Tibial nerve (tissue), 4 donors: ENCODE measurements around the gene DLG5. TPM values are rescaled to one million over a fixed set of nuclear protein-coding genes. Genes with fewer than 3 reads are reported as not detected.

Source experiments
- DNase-seq, 2 donors: peaks; one replicate each; pipeline ENCODE4 v3.0.0-alpha.2; 2019; ENCODE audit warnings: low spot score in 2 of 2
- H3K27ac ChIP-seq, 4 donors: fragments of 200-600 bp; sonication (generic) in 3 of 4; one replicate each; pipeline ENCODE4 v1.5.1; 2017 to 2019; ENCODE audit warnings: mild to moderate bottlenecking in 1 of 4
- H3K27me3 ChIP-seq, 2 donors: fragments of 200-600 bp; sonication (generic) in 1 of 2; one replicate each; pipeline versions ENCODE4 v1.5.1 to v1.6.0; 2017 to 2019
- H3K36me3 ChIP-seq, 3 donors: fragments of 200-600 bp; sonication (generic); one replicate each; pipeline ENCODE4 v1.5.1; 2018 to 2019
- H3K4me1 ChIP-seq, 4 donors: fragments of 200-600 bp; sonication (generic) in 3 of 4; one replicate each; pipeline ENCODE4 v1.5.1; 2017 to 2019
- H3K4me3 ChIP-seq, 4 donors: fragments of 200-600 bp; sonication (generic) in 3 of 4; one replicate each; pipeline ENCODE4 v1.5.1; 2017 to 2019; ENCODE audit warnings: mild to moderate bottlenecking in 1 of 4, moderate library complexity in 1 of 4
- H3K9me3 ChIP-seq, 4 donors: fragments of 200-600 bp; sonication (generic) in 3 of 4; one replicate each; pipeline ENCODE4 v1.5.1; 2017 to 2019
- EP300 ChIP-seq, 2 donors: sonication (generic); formaldehyde crosslinking; IDR thresholded peaks; one replicate each; pipeline ENCODE4 v1.6.1; 2017; ENCODE audit warnings: antibody characterized with exemption in 2 of 2, mild to moderate bottlenecking in 1 of 2
- POLR2A ChIP-seq, 2 donors: fragments of 450-650 bp; IDR thresholded peaks; one replicate each; pipeline ENCODE4 v1.6.1; 2017; ENCODE audit warnings: antibody characterized with exemption in 2 of 2, mild to moderate bottlenecking in 2 of 2, moderate library complexity in 2 of 2
- WGBS, 2 donors: methylation state at CpG; one replicate each; pipeline ENCODE4 v1.1.5; 2018; 5-methylcytosine and 5-hydroxymethylcytosine counted together
- total RNA-seq, 4 donors: library from RNA; depleted of rRNA; stranded (reverse); fragments of >200 nt; gene quantifications; one replicate each; pipeline ENCODE4 v1.1.0, GENCODE V29; 2016
- TF ChIP-seq, protein P1 (sequence below), 5 experiments: fragments of 200-600 bp in 3 of 5; fragments of 450-650 bp in 2 of 5; sonication (generic) in 3 of 5; IDR thresholded peaks; one replicate each; pipeline ENCODE4 v1.5.1; 2016 to 2019; ENCODE audit warnings: antibody characterized with exemption in 5 of 5, mild to moderate bottlenecking in 3 of 5, moderate library complexity in 2 of 5

DLG5 gene
- total RNA-seq, 4 donors from 2014 or later, result 33.0 to 47.7 (median 40.8) TPM

DNA sequence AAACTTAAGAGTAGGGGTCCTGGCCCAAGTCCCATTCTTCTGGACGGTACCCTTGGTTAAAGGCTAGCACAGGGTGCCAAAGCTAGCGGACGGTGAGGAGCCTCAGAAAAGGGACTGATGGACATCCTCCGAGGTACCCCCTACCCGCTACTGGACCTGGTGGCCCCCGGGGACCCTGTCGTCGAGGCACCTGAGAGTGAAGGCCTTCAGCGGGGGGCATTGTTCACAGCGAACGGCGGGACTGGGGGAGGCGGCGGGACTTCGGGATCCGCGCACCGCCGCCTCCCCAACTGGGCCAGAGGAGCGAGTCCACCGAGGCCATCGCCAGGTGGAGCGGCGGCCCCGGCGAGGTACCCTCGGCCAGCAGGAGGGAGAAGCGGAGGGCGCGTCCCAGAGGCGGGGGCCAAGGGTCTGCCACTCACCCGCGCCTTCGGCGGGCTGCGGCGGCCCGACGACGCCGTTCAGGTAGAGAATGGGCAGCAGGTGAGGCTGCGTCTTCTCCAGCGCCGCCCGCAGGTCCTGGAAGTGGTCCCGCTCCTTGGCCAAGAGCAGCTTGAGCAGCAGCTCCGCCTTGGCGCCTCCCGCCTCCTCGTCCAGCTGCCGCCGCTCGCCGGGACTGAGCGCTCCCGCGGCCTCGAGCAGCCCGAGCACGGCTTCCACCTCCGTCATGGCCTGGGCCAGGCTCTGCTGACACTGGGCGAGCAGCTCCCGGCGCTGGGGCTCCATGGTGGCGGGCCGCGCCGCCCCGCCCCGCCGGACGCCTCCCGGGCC, 575 bp downstream of the DLG5 start:
- TF ChIP-seq EP300 (IDR thresholded peaks at IDR 0.05) (peak in 1 of 2 donors; percentile 5), POLR2A (IDR thresholded peaks at IDR 0.05) (no peak)
- TF ChIP-seq, protein P1, sequence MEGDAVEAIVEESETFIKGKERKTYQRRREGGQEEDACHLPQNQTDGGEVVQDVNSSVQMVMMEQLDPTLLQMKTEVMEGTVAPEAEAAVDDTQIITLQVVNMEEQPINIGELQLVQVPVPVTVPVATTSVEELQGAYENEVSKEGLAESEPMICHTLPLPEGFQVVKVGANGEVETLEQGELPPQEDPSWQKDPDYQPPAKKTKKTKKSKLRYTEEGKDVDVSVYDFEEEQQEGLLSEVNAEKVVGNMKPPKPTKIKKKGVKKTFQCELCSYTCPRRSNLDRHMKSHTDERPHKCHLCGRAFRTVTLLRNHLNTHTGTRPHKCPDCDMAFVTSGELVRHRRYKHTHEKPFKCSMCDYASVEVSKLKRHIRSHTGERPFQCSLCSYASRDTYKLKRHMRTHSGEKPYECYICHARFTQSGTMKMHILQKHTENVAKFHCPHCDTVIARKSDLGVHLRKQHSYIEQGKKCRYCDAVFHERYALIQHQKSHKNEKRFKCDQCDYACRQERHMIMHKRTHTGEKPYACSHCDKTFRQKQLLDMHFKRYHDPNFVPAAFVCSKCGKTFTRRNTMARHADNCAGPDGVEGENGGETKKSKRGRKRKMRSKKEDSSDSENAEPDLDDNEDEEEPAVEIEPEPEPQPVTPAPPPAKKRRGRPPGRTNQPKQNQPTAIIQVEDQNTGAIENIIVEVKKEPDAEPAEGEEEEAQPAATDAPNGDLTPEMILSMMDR (IDR thresholded peaks at IDR 0.05), result no peak
- Histone ChIP-seq H3K27ac (peak overlapping the region; percentile 69 to 87 (median 75)), H3K4me3 (peak overlapping the region; percentile 70 to 96 (median 86)), H3K36me3 (no peaks in the 10 kb centered on the region), H3K27me3 (no peaks in the 10 kb centered on the region), H3K9me3 (no peaks in the 10 kb centered on the region), H3K4me1 (peaks cover 0 to 37% (median 6%) of the 10 kb centered on the region in 4 donors)
- DNase-seq, result peak in 1 of 2 donors; percentile 8
- 0 to 4% methylated on average over 14 to 26 of the region's 73 CpGs for WGBS, 2 donors

DNA sequence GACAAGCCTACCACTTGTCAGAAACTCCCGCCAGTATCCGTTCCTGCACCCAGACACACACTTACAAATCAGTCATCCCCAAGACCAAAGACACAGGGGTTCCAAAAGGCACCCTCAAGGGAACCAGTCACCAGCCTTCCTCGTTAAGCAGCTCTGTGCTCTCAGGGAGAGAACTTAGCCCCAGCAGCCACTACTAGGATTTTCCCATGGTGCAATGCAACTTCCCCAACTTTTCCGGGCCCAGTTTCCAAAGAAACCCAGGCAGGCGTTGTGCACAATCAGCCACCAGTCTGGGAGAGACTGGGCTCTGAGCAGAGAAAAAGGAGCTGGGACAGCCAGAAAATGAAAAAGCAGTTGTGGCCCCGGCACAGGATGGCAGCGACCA, 1.2 kb downstream of the DLG5 start:
- H3K27me3 ChIP-seq, result no peaks in the 10 kb centered on the region
- peaks cover 0 to 43% (median 6%) of the 10 kb centered on the region in 4 donors for H3K4me1 ChIP-seq
- TF ChIP-seq, protein P1 (IDR thresholded peaks at IDR 0.05), result no peak
- peak in 1 of 2 donors; percentile 42 for TF ChIP-seq EP300 (IDR thresholded peaks at IDR 0.05)
- WGBS, 2 donors, result 10 to 13% methylated on average over 7 of the region's 7 CpGs
- H3K9me3 ChIP-seq, result no peaks in the 10 kb centered on the region
- peak in 1 of 2 donors; percentile 32 for DNase-seq
- H3K36me3 ChIP-seq, result no peaks in the 10 kb centered on the region
- H3K27ac ChIP-seq, result peak overlapping the region; percentile 69 to 87 (median 75)
- H3K4me3 ChIP-seq, result peak overlapping the region; percentile 70 to 96 (median 86)

DNA sequence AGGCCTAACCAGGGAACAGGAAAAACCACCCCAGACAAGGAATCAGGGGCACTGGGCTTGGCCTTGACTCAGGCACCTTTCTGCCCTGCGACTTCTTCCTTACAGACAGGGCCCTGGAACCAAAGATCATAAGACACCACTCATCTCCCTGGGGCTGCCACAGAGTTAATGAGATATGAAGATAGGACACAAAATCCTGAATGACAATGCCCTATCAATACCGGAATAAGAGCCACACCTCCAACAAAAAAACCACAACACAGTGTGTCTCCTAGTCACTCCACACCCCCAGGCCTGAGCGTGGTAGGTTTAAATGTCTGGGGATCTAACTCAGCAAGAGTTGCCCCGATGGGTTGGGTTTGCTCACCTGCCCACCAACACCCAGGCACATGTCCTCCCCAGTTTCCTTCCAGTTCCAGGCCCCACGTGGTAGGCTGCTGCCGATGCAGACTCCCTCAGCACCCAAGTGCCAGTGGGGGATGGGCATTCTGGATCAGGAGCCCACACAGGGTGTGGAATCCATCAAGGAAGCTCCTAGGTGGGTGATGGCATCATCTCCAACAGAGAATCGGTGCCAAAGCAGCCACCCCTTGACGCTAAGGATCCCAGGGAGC, 3.9 kb downstream of the DLG5 start:
- Histone ChIP-seq H3K27me3 (no peaks in the 10 kb centered on the region), H3K36me3 (no peaks in the 10 kb centered on the region), H3K9me3 (no peaks in the 10 kb centered on the region), H3K4me1 (peaks cover 0 to 52% (median 6%) of the 10 kb centered on the region in 4 donors), H3K4me3 (no peak overlapping the region), H3K27ac (no peak overlapping the region)
- WGBS, 2 donors, result 81 to 89% methylated on average over 6 to 8 of the region's 8 CpGs
- no peak for TF ChIP-seq EP300 (IDR thresholded peaks at IDR 0.05)
- no peak for DNase-seq

DNA sequence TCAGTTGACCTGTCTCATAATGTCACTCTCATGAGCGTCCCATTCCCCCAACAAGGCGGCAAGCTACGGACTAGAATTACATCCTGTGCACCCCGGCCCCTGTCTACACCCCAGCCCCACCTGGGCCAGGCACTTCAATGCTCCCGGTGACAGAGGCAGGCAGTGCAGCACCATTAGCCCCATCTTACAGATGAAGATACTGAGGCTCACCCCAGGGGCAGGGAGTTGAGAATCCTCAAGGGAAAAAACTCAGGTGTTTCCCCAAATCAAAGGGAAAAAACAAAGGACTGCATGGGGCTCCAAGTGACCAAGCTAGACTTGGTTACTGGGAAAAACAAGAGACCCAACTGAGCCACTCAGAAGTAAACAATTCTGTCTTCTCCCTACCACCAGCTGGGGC, 4.5 kb downstream of the DLG5 start:
- Histone ChIP-seq H3K27me3 (no peaks in the 10 kb centered on the region), H3K4me3 (no peak overlapping the region), H3K27ac (no peak overlapping the region), H3K4me1 (peaks cover 0 to 47% (median 3%) of the 10 kb centered on the region in 4 donors), H3K36me3 (no peaks in the 10 kb centered on the region), H3K9me3 (no peaks in the 10 kb centered on the region)
- DNase-seq, result no peak
- no peak for TF ChIP-seq POLR2A (IDR thresholded peaks at IDR 0.05)
- TF ChIP-seq, protein P1 (IDR thresholded peaks at IDR 0.05), result no peak
- no peak for TF ChIP-seq EP300 (IDR thresholded peaks at IDR 0.05)
- 96 to 97% methylated on average over 5 of the region's 5 CpGs for WGBS, 2 donors

DNA sequence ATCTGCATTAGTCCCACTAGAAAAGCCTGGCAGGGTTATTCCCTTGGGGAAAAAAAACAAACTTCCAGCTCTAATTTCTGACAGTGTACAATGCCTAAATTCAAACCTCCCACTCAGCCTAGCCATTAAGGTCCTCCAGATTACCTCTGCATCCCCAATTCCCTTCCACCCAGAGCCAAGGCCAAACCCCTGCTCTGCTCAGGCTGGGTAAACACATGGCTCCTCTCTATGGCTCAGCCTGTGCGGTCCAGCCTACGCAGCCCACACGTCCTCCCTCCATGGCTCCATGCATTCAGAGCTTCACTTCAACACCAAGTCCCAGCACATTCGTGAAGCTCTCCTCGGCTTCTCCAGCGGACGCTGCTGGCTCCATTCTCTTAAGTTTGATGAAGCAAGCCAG, 5.2 kb downstream of the DLG5 start:
- WGBS, 2 donors, result 67 to 80% methylated on average over 7 of the region's 7 CpGs
- no peak for DNase-seq
- Histone ChIP-seq H3K9me3 (no peaks in the 10 kb centered on the region), H3K27ac (no peak overlapping the region), H3K27me3 (no peaks in the 10 kb centered on the region), H3K4me3 (no peak overlapping the region), H3K4me1 (peaks cover 0 to 46% (median 3%) of the 10 kb centered on the region in 4 donors), H3K36me3 (no peaks in the 10 kb centered on the region)
- TF ChIP-seq, protein P1 (IDR thresholded peaks at IDR 0.05), result no peak
- TF ChIP-seq EP300 (IDR thresholded peaks at IDR 0.05) (no peak), POLR2A (IDR thresholded peaks at IDR 0.05) (no peak)
